GM18951 (cell line): ENCODE results near the gene MGA.

Experiments used
- POLR2A ChIP-seq: IDR thresholded peaks from 4 replicates; pipeline ENCODE4 v1.6.1; 2011; ENCODE audit warnings: mild to moderate bottlenecking; ENCODE audit not compliant: insufficient read length, insufficient read depth; ENCODE audit errors: extremely low read depth
- in situ Hi-C: fragments of 300-500 bp; cut with MboI; formaldehyde crosslinking; loops from one replicate; pipeline ENCODE4 v1.12.0; 2022; ENCODE audit warnings: low sequenced_read_pairs, mixed read lengths, inconsistent platforms; ENCODE audit not compliant: unreplicated experiment

The MGA gene

GRCh38 chr15:41772720-41773331 lies 112.6 kb downstream of the MGA start:
- in situ Hi-C loops = no loop called here
- no peak for TF ChIP-seq POLR2A

GRCh38 chr15:41773332-41773728 lies 113.1 kb downstream of the MGA start:
- in situ Hi-C loops = no loop called here
- TF ChIP-seq POLR2A = no peak

- in situ Hi-C loops = no loop called here
- TF ChIP-seq POLR2A = no peak
Observed at GRCh38 chr15:41773729-41774061, 113.5 kb downstream of the MGA start.

- in situ Hi-C loops = no loop called here
- peak; percentile 73 for TF ChIP-seq POLR2A
Observed at GRCh38 chr15:41774062-41774881, 114.1 kb downstream of the MGA start, which contains the start of gene MAPKBP1. Gene MAPKBP1, plus strand, starts transcription at chr15:41774484. Its CDS starts 792 bp downstream, at chr15:41775276.

- in situ Hi-C loops = no loop called here
- TF ChIP-seq POLR2A = no peak
Observed at GRCh38 chr15:41774882-41775417, 114.7 kb downstream of the MGA start.

GRCh38 chr15:41775651-41776050 lies 115.4 kb downstream of the MGA start:
- in situ Hi-C loops = no loop called here
- no peak for TF ChIP-seq POLR2A

- in situ Hi-C loops = no loop called here
- TF ChIP-seq POLR2A = no peak
Observed at GRCh38 chr15:41777421-41777973, 117.3 kb downstream of the MGA start.

- no peak for TF ChIP-seq POLR2A
- in situ Hi-C loops = no loop called here
Observed at GRCh38 chr15:41778521-41778920, 118.3 kb downstream of the MGA start.

GRCh38 chr15:41779662-41780157 lies 119.5 kb downstream of the MGA start:
- TF ChIP-seq POLR2A = no peak
- in situ Hi-C loops = no loop called here

- in situ Hi-C loops = no loop called here
- TF ChIP-seq POLR2A = no peak
Observed at GRCh38 chr15:41780266-41780665, 120.1 kb downstream of the MGA start.

GRCh38 chr15:41780727-41781126 lies 120.5 kb downstream of the MGA start:
- in situ Hi-C loops = no loop called here
- no peak for TF ChIP-seq POLR2A

- in situ Hi-C loops = no loop called here
- no peak for TF ChIP-seq POLR2A
Observed at GRCh38 chr15:41782371-41783282, 122.4 kb downstream of the MGA start.
